ENCODE measurements around the gene SRSF2.
"Not testable (repeated sequence)": the region's sequence is repeated elsewhere in the genome, so short reads cannot be mapped to it uniquely, and the experiment has no call there.

The SRSF2 gene

DNA sequence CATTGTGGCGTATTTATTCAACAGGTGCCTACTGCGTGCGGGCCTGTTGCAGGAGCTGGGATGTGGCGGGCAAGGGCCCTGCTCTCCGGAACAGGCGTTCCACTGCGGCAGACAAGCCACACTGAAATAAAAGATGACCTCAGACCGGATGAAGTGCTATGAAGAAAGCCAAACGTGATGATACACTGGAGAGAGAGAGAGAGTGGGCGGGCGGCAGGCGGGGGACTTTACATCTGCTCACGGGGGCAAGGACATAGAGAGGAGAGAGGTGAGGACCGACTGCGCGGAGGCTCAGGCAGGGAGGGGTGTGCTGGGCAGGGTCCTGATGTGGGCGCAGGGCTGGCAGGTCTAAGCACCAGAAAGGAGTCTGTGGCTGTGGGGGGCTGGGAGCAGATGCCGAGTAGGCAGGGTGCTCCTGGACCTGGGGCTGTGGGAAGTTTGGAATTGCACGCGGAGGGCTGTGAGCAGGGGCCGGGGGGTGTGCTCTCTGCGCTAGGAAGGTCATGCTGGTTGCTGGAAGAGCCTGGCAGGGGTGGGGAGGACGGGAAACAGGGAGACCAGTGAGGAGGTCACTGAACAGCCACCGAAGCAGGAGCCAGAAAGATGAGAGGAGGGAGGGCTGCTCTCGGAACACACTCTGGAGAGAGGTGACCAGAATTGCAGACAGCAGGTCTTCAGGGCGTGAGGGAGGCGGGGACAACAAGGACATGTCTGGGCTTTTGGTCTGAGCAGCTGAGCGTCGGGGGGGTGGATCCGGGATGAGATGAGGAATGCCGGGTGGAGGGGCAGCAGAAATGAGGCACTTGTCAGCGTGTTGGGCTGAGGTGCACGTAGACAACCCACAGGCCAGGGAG, 36.3 kb downstream of the SRSF2 start:
- ATAC-seq: peak; percentile 88
- TF ChIP-seq ISL1 (CRISPR knock-in tag; IDR thresholded peaks at IDR 0.05): 0 out of 2 replicates have a peak, but pooled peaks have one; percentile 10
- TF ChIP-seq GLIS3 (CRISPR knock-in tag; IDR thresholded peaks at IDR 0.05): 0 out of 2 replicates have a peak, but pooled peaks have one; percentile 13
- no peak for TF ChIP-seq ZFP3 (CRISPR knock-in tag; IDR thresholded peaks at IDR 0.05)
- TF ChIP-seq TSHZ2 (CRISPR knock-in tag; IDR thresholded peaks at IDR 0.05): peak; percentile 16; the same call in 1 of the 2 replicates
- TF ChIP-seq, protein P1, sequence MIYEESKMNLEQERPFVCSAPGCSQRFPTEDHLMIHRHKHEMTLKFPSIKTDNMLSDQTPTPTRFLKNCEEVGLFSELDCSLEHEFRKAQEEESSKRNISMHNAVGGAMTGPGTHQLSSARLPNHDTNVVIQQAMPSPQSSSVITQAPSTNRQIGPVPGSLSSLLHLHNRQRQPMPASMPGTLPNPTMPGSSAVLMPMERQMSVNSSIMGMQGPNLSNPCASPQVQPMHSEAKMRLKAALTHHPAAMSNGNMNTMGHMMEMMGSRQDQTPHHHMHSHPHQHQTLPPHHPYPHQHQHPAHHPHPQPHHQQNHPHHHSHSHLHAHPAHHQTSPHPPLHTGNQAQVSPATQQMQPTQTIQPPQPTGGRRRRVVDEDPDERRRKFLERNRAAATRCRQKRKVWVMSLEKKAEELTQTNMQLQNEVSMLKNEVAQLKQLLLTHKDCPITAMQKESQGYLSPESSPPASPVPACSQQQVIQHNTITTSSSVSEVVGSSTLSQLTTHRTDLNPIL (CRISPR knock-in tag; IDR thresholded peaks at IDR 0.05; ENCODE audit: low read depth): peak; percentile 83
- TF ChIP-seq POU6F1 (CRISPR knock-in tag; IDR thresholded peaks at IDR 0.05; ENCODE audit: borderline replicate concordance, low read depth): 0 out of 2 replicates have a peak, but pooled peaks have one; percentile 30
- TF ChIP-seq PPARA (CRISPR knock-in tag; IDR thresholded peaks at IDR 0.05; ENCODE audit: borderline replicate concordance): no peak
- TF ChIP-seq CSDC2 (CRISPR knock-in tag; IDR thresholded peaks at IDR 0.05): no peak
- peak; percentile 30; the same call in 1 of the 2 replicates for TF ChIP-seq SNAI2 (CRISPR knock-in tag; IDR thresholded peaks at IDR 0.05)
- TF ChIP-seq RARB (CRISPR knock-in tag; IDR thresholded peaks at IDR 0.05): no peak
- TF ChIP-seq ZC3H10 (CRISPR knock-in tag; IDR thresholded peaks at IDR 0.05): no peak
- TF ChIP-seq ESRRG (CRISPR knock-in tag; IDR thresholded peaks at IDR 0.05): 0 out of 2 replicates have a peak, but pooled peaks have one; percentile 26

GRCh38 chr17:76700270-76700616, 36.9 kb downstream of the SRSF2 start:
- peak; percentile 60 for ATAC-seq
- no peak for TF ChIP-seq ZNF565 (CRISPR knock-in tag; conservative IDR thresholded peaks at IDR 0.05; ENCODE audit: low read depth)
- TF ChIP-seq RARB (CRISPR knock-in tag; IDR thresholded peaks at IDR 0.05): no peak
- TF ChIP-seq TSHZ2 (CRISPR knock-in tag; IDR thresholded peaks at IDR 0.05): no peak
- TF ChIP-seq TCF4 (CRISPR knock-in tag; IDR thresholded peaks at IDR 0.05; ENCODE audit: borderline replicate concordance): no peak
- TF ChIP-seq ZC3H10 (CRISPR knock-in tag; IDR thresholded peaks at IDR 0.05): no peak
- no peak for TF ChIP-seq OSR1 (CRISPR knock-in tag; IDR thresholded peaks at IDR 0.05)
- no peak for TF ChIP-seq POU6F1 (CRISPR knock-in tag; IDR thresholded peaks at IDR 0.05; ENCODE audit: borderline replicate concordance, low read depth)
- TF ChIP-seq TOX (CRISPR knock-in tag; IDR thresholded peaks at IDR 0.05; ENCODE audit: borderline replicate concordance): no peak
- no peak for TF ChIP-seq CSRNP3 (CRISPR knock-in tag; IDR thresholded peaks at IDR 0.05)
- TF ChIP-seq ZNF70 (CRISPR knock-in tag; IDR thresholded peaks at IDR 0.05): no peak
- TF ChIP-seq SNAI2 (CRISPR knock-in tag; IDR thresholded peaks at IDR 0.05): no peak
- no peak for TF ChIP-seq PPARA (CRISPR knock-in tag; IDR thresholded peaks at IDR 0.05; ENCODE audit: borderline replicate concordance)
- no peak for TF ChIP-seq GLIS3 (CRISPR knock-in tag; IDR thresholded peaks at IDR 0.05)
- no peak for TF ChIP-seq PATZ1 (CRISPR knock-in tag; IDR thresholded peaks at IDR 0.05; ENCODE audit: borderline replicate concordance)
- TF ChIP-seq ZFP3 (CRISPR knock-in tag; IDR thresholded peaks at IDR 0.05): no peak
- TF ChIP-seq BACH2 (CRISPR knock-in tag; IDR thresholded peaks at IDR 0.05; ENCODE audit: borderline replicate concordance): no peak
- TF ChIP-seq, protein P1 (CRISPR knock-in tag; IDR thresholded peaks at IDR 0.05; ENCODE audit: low read depth): no peak

GRCh38 chr17:76698466-76698977, 38.6 kb downstream of the SRSF2 start:
- ATAC-seq: not testable (repeated sequence)
